Liver (tissue), 9 donors: ENCODE results near the gene VWA5B1. TPM values are rescaled to one million over a fixed set of nuclear protein-coding genes. Genes with fewer than 3 reads are reported as not detected.

Experiments
- DNase-seq: peaks from one replicate; pipeline ENCODE4 v3.0.0-alpha.2; 2017; ENCODE audit warnings: low spot score
- H3K27ac ChIP-seq, 2 donors: one replicate each; pipeline ENCODE4 v1.7.0; 2013; ENCODE audit warnings: inconsistent platforms in 2 of 2, low read length in 2 of 2, control low read depth in 1 of 2, low read depth in 1 of 2, mild to moderate bottlenecking in 1 of 2
- H3K27me3 ChIP-seq, 4 donors: one replicate each; pipeline versions ENCODE4 v1.6.1 to v1.7.0; 2013; ENCODE audit warnings: low read length in 3 of 4, inconsistent platforms in 1 of 4, mild to moderate bottlenecking in 1 of 4, moderate library complexity in 1 of 4; ENCODE audit not compliant: control insufficient read depth in 4 of 4, insufficient read depth in 4 of 4
- H3K36me3 ChIP-seq, 4 donors: one replicate each; pipeline versions ENCODE4 v1.6.1 to v1.7.0; 2013; ENCODE audit warnings: low read length in 3 of 4, mild to moderate bottlenecking in 3 of 4, low read depth in 1 of 4, moderate library complexity in 1 of 4; ENCODE audit not compliant: control insufficient read depth in 4 of 4, insufficient read depth in 3 of 4
- H3K4me1 ChIP-seq, 4 donors: one replicate each; pipeline versions ENCODE4 v1.6.1 to v1.7.0; 2013; ENCODE audit warnings: low read length in 3 of 4, mild to moderate bottlenecking in 3 of 4, moderate library complexity in 1 of 4; ENCODE audit not compliant: control insufficient read depth in 4 of 4, insufficient read depth in 4 of 4
- H3K4me3 ChIP-seq, 3 donors: one replicate each; pipeline versions ENCODE4 v1.6.1 to v1.7.0; 2013; ENCODE audit warnings: low read length in 3 of 3, control low read depth in 1 of 3, low read depth in 1 of 3, mild to moderate bottlenecking in 1 of 3
- H3K9ac ChIP-seq, 2 donors: one replicate each; pipeline ENCODE4 v1.7.0; 2013; ENCODE audit warnings: low read length in 2 of 2, mild to moderate bottlenecking in 2 of 2, moderate library complexity in 2 of 2, control low read depth in 1 of 2, low read depth in 1 of 2
- H3K9me3 ChIP-seq, 4 donors: one replicate each; pipeline versions ENCODE4 v1.6.1 to v1.7.0; 2013; ENCODE audit warnings: low read length in 3 of 4; ENCODE audit not compliant: control insufficient read depth in 4 of 4
- ATF3 ChIP-seq: IDR thresholded peaks from 2 replicates; pipeline ENCODE4 v1.6.1; 2016; ENCODE audit warnings: antibody characterized with exemption
- CTCF ChIP-seq: fragments of 150-350 bp; IDR thresholded peaks from 2 replicates; pipeline ENCODE4 v1.5.1; 2017; ENCODE audit warnings: improper control_type of control experiment, low read depth, low read length; ENCODE audit not compliant: missing input control
- EGR1 ChIP-seq, 2 donors: IDR thresholded peaks; 2 replicates each; pipeline ENCODE4 v1.6.1; 2016 to 2018; ENCODE audit warnings: antibody characterized with exemption in 2 of 2, low read depth in 2 of 2
- FOXA1 ChIP-seq: IDR thresholded peaks from 2 replicates; pipeline ENCODE4 v1.6.1; 2016; ENCODE audit warnings: antibody characterized with exemption
- FOXA2 ChIP-seq: IDR thresholded peaks from 2 replicates; pipeline ENCODE4 v1.6.1; 2016; ENCODE audit warnings: antibody characterized with exemption
- GABPA ChIP-seq, 2 donors: IDR thresholded peaks in 1 of 2; conservative IDR thresholded peaks in 1 of 2; 2 replicates each; pipeline ENCODE4 v1.6.1; 2016; ENCODE audit warnings: antibody characterized with exemption in 2 of 2, mild to moderate bottlenecking in 1 of 2, moderate library complexity in 1 of 2
- HNF4A ChIP-seq, 2 donors: conservative IDR thresholded peaks; 2 replicates each; pipeline ENCODE4 v1.6.1; 2016; ENCODE audit warnings: antibody characterized with exemption in 2 of 2, mild to moderate bottlenecking in 2 of 2
- HNF4G ChIP-seq: IDR thresholded peaks from 2 replicates; pipeline ENCODE4 v1.6.1; 2016; ENCODE audit warnings: antibody characterized with exemption
- JUND ChIP-seq, 2 donors: IDR thresholded peaks; 2 replicates each; pipeline ENCODE4 v1.6.1; 2016; ENCODE audit warnings: antibody characterized with exemption in 2 of 2
- MAX ChIP-seq: IDR thresholded peaks from 2 replicates; pipeline ENCODE4 v1.6.1; 2016; ENCODE audit warnings: antibody characterized with exemption
- NR2F2 ChIP-seq: IDR thresholded peaks from 2 replicates; pipeline ENCODE4 v1.6.1; 2016; ENCODE audit warnings: antibody characterized with exemption
- REST ChIP-seq: IDR thresholded peaks from 2 replicates; pipeline ENCODE4 v1.6.1; 2016; ENCODE audit warnings: antibody characterized with exemption, mild to moderate bottlenecking
- RXRA ChIP-seq, 2 donors: IDR thresholded peaks; 2 replicates each; pipeline ENCODE4 v1.6.1; 2017 to 2018; ENCODE audit warnings: antibody characterized with exemption in 2 of 2, mild to moderate bottlenecking in 1 of 2
- SP1 ChIP-seq: IDR thresholded peaks from 2 replicates; pipeline ENCODE4 v1.6.1; 2018; ENCODE audit warnings: antibody characterized with exemption, mild to moderate bottlenecking
- TAF1 ChIP-seq: conservative IDR thresholded peaks from 2 replicates; pipeline ENCODE4 v1.6.1; 2016; ENCODE audit warnings: antibody characterized with exemption, mild to moderate bottlenecking
- YY1 ChIP-seq: IDR thresholded peaks from 2 replicates; pipeline ENCODE4 v1.6.1; 2016; ENCODE audit warnings: antibody characterized with exemption, mild to moderate bottlenecking
- WGBS: extraction: QIAGEN DNeasy Blood & Tissue Kit; methylation state at CpG from one replicate; pipeline ENCODE4 v1.1.7; 2013; 5-methylcytosine and 5-hydroxymethylcytosine counted together
- polyA plus RNA-seq, 2 donors: library from polyadenylated mRNA; stranded (reverse) in 1 of 2; unstranded in 1 of 2; fragments of 200-250 nt in 1 of 2; fragments of >200 nt in 1 of 2; fragmentation: Nextera tagmentation in 1 of 2; extraction: Ambion mirVana in 1 of 2; gene quantifications; one replicate each; pipeline versions ENCODE4 v1.2.1 to v1.2.3, GENCODE V29; 2013 to 2015
- total RNA-seq, 2 donors: library from RNA; depleted of rRNA; stranded (reverse); fragments of >200 nt; gene quantifications; one replicate each; pipeline ENCODE4 v1.2.3, GENCODE V29; 2014
- donor health status: healthy.
- donor health status: healthy.
- donor health status: healthy.
- donor health status: healthy.
- donor health status: healthy.

VWA5B1 gene
- total and polyA plus RNA-seq, 4 donors: not detected

- no peak for TF ChIP-seq TAF1
- TF ChIP-seq GABPA (IDR thresholded peaks at IDR 0.05 in 1 of 2, conservative IDR thresholded peaks at IDR 0.05 in 1 of 2): no peak
- no peak for TF ChIP-seq HNF4A (conservative IDR thresholded peaks at IDR 0.05)
Observed at GRCh38 chr1:20343149-20343937, 52.7 kb downstream of the VWA5B1 start (continued).

GRCh38 chr1:20343938-20344302, 53.2 kb downstream of the VWA5B1 start:
- Histone ChIP-seq H3K4me1 (no peaks in the 10 kb centered on the region), H3K4me3 (no peak overlapping the region), H3K27me3 (peaks cover 0 to 3% (median 0%) of the 10 kb centered on the region in 4 donors), H3K9me3 (no peaks in the 10 kb centered on the region), H3K9ac (no peak overlapping the region), H3K27ac (no peak overlapping the region), H3K36me3 (no peaks in the 10 kb centered on the region)
- 36% methylated on average over 10 of the region's 10 CpGs for WGBS
- DNase-seq: no peak
- no peak for TF ChIP-seq YY1
- no peak for TF ChIP-seq JUND (IDR thresholded peaks at IDR 0.05)
- TF ChIP-seq HNF4G: no peak
- no peak for TF ChIP-seq MAX

GRCh38 chr1:20344738-20345137, 54.1 kb downstream of the VWA5B1 start:
- Histone ChIP-seq H3K9me3 (no peaks in the 10 kb centered on the region), H3K36me3 (no peaks in the 10 kb centered on the region), H3K4me1 (no peaks in the 10 kb centered on the region), H3K9ac (no peak overlapping the region), H3K4me3 (no peak overlapping the region), H3K27me3 (peaks cover 0 to 3% (median 0%) of the 10 kb centered on the region in 4 donors), H3K27ac (no peak overlapping the region)
- TF ChIP-seq SP1 (no peak), CTCF (no peak), YY1 (no peak), EGR1 (IDR thresholded peaks at IDR 0.05; ENCODE audit: low read depth in 2 of 2) (no peak), TAF1 (no peak)
- 65% methylated on average over 7 of the region's 7 CpGs for WGBS
- no peak for DNase-seq

- no peaks in the 10 kb centered on the region for H3K36me3 ChIP-seq
- no peak for DNase-seq
- no peak overlapping the region for H3K4me3 ChIP-seq
- 83% methylated on average over 13 of the region's 13 CpGs for WGBS
- no peaks in the 10 kb centered on the region for H3K9me3 ChIP-seq
- no peaks in the 10 kb centered on the region for H3K4me1 ChIP-seq
- H3K27ac ChIP-seq: no peak overlapping the region
- peaks cover 0 to 3% (median 0%) of the 10 kb centered on the region in 4 donors for H3K27me3 ChIP-seq
- no peak overlapping the region for H3K9ac ChIP-seq
- TF ChIP-seq NR2F2 (no peak), EGR1 (IDR thresholded peaks at IDR 0.05; ENCODE audit: low read depth in 2 of 2) (no peak), RXRA (IDR thresholded peaks at IDR 0.05) (no peak), MAX (no peak), FOXA2 (no peak), REST (no peak), TAF1 (no peak), YY1 (no peak), ATF3 (no peak), FOXA1 (no peak), CTCF (no peak)
Observed at GRCh38 chr1:20345419-20345818, 54.7 kb downstream of the VWA5B1 start.
